Measurements from ENCODE around the gene KRTAP10-5. TPM values are rescaled to one million over a fixed set of nuclear protein-coding genes. Genes with fewer than 3 reads are reported as not detected.
A peak's percentile ranks its signal among the peaks of the same experiment; 100 is the strongest.

The KRTAP10-5 gene
- total RNA-seq, 3 donors from 2014 or later, result not detected

DNA sequence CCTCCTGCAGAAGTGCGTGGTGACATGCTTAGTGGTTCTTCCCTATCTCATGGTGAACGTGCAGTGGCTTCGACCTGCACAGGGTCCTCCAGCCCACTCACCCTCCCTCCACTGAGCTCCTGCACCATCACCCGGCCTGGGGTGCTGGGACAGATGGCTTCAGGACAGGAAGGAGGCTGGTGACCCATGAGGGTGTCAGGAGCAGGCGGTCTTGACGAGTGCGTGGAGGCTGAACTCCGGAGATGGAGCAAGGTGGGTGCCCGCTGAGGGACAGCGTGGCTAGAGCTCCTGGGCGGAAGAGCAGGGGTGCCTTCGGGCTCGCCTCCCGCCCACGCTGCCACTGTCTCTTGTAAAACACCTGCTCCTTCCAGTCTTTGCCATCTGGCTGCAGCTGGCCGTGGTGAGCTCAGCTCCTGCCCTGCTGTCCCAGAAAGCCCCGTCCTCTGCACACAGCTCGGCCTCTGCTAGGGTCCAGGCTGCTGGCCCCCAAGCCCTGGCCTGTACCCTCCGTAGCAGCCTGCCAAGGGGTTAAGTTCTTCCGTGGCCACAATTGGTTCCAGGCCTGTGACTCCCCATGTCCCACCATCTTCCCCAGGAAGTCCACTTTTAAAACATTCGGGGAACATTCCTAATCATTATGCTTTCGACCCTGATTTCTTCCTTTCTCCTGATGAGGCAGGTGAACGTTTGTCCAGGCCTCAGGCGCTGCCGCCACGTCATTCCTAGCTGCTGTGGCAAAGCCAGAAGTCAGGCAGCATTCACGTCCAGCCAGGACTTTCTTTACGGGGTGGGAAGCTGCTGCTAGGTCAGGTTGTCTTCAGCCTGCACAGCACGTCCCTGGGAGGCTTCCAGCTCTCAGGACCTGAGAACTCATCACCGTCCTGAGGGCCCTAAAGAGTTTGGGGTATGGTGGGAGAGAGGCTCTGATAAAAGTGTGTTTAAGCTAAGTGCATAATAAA is 48.5 kb downstream of the KRTAP10-5 start:
- ATAC-seq (no peak), DNase-seq (peak in 2 of 3 donors; percentile 7 to 37)
- Histone ChIP-seq H3K4me3 (no peak overlapping the region), H3K36me3 (ENCODE audit: low read depth) (no peaks in the 10 kb centered on the region), H3K4me1 (ENCODE audit: low read depth) (no peaks in the 10 kb centered on the region), H3K9me3 (no peaks in the 10 kb centered on the region)
- intact Hi-C loops (cut with DNase I, micrococcal nuclease), result no loop called here
- TF ChIP-seq, protein P1, sequence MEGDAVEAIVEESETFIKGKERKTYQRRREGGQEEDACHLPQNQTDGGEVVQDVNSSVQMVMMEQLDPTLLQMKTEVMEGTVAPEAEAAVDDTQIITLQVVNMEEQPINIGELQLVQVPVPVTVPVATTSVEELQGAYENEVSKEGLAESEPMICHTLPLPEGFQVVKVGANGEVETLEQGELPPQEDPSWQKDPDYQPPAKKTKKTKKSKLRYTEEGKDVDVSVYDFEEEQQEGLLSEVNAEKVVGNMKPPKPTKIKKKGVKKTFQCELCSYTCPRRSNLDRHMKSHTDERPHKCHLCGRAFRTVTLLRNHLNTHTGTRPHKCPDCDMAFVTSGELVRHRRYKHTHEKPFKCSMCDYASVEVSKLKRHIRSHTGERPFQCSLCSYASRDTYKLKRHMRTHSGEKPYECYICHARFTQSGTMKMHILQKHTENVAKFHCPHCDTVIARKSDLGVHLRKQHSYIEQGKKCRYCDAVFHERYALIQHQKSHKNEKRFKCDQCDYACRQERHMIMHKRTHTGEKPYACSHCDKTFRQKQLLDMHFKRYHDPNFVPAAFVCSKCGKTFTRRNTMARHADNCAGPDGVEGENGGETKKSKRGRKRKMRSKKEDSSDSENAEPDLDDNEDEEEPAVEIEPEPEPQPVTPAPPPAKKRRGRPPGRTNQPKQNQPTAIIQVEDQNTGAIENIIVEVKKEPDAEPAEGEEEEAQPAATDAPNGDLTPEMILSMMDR (IDR thresholded peaks at IDR 0.05), result no peak

DNA sequence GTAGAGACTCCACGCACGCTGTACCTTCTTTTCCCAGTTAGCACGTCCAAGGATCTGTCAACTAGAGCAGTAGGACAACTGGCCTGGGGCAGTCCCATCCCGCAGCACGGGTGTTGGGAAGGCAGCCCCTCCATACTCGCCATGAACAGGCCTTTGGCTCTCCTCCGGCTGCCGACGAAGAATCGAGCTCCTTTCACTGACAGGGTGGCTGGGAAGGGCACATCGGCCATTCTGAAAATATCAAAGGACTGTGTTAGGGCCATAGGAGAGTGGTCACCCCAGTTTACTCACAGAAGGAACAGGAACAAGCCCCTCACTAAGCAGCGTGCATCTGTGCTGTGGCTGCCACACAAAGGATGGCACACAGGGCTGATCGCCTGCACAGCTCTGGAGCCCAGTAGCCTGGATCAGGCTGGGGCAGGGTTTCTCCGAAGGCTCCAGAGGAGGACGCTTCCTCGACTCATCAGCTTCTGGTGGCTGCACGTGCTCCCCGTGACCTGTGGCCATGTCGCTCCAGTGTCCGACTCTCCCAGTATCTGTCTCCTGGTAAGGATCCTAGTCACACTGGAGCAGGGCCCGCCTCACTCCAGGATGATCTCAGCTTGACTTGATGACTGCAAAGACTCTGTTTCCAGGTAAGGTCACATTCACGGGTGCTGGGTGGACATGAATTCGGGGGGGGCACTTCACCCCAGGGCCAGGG is 49.4 kb downstream of the KRTAP10-5 start:
- Histone ChIP-seq H3K4me1 (ENCODE audit: low read depth) (no peaks in the 10 kb centered on the region), H3K4me3 (no peak overlapping the region), H3K36me3 (ENCODE audit: low read depth) (no peaks in the 10 kb centered on the region), H3K9me3 (no peaks in the 10 kb centered on the region)
- TF ChIP-seq, protein P1 (IDR thresholded peaks at IDR 0.05), result no peak
- DNase-seq, result no peak
- intact Hi-C loops (cut with DNase I, micrococcal nuclease), result no loop called here
- no peak for ATAC-seq

DNA sequence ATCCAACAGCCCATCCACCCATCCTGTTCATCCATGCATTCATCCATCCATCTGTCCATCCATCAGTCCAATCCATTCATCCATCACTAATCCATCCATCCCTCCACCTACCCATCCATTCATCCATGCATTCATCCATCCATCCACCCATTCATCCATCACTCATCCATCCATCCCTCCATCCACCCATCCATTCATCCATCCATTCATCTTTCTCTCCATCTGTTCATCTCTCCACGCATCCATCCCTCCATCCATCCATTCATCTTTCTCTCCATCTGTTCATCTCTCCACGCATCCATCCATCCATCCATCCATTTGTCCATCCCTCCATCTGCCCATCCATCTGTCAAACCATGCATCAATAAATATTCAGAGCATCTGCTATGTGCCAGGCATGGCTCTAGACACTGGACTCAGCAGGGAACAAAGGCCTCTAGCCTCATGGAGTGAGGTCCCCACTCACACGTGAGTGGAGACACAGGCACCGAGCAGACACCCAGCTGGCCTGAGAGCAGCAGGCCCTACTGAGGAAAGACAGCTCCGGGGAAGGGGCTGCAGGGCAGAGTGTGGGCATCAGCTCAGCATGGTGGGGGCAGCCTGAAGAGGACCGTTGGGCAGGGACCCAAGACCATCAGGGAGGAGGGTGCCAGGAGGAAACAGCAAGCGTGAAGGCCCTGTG is 50.0 kb downstream of the KRTAP10-5 start:
- H3K4me1 ChIP-seq (ENCODE audit: low read depth), result no peaks in the 10 kb centered on the region
- DNase-seq, result no peak
- TF ChIP-seq, protein P1 (IDR thresholded peaks at IDR 0.05), result no peak
- H3K4me3 ChIP-seq, result no peak overlapping the region
- no peak for ATAC-seq
- intact Hi-C loops (cut with DNase I, micrococcal nuclease), result no loop called here
- H3K9me3 ChIP-seq, result no peaks in the 10 kb centered on the region
- no peaks in the 10 kb centered on the region for H3K36me3 ChIP-seq (ENCODE audit: low read depth)

DNA sequence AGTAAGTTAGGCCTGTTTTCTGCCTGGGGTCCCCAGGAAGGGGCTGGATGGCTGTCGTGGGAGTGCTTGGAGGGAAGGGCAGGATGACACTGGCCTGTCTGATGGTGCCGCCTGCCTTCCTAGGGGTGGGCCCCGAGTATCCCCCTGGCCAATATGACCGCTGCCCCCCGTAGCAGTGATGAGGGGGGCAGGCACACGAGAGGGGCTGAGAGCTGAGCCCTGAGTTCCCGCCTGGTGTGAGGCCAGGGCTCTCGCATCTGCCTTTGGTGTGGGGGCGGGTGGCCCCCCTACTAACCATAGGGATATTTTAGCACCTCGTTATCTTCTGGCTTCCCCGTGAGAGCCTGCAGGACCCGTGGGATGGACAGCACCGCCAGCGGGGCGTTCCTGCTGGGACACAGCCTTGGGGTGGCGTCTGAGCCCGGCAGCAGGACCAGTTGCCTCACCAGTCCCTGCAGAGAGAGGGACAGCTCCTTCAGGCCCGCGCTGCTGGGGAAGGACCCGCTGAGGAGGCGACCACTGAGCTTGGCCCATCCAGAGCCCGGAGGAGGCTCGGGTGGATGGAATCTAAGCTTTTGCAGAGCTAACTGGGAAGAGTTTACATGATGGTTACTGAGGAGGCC is 50.8 kb downstream of the KRTAP10-5 start:
- DNase-seq (peak in 1 of 3 donors; percentile 4), ATAC-seq (no peak)
- TF ChIP-seq, protein P1 (IDR thresholded peaks at IDR 0.05), result no peak
- H3K9me3 ChIP-seq, result no peaks in the 10 kb centered on the region
- intact Hi-C loops (cut with DNase I, micrococcal nuclease), result no loop called here
- H3K4me1 ChIP-seq (ENCODE audit: low read depth), result no peaks in the 10 kb centered on the region
- no peaks in the 10 kb centered on the region for H3K36me3 ChIP-seq (ENCODE audit: low read depth)
- H3K4me3 ChIP-seq, result no peak overlapping the region

Other genes with a start within 250 kb of the KRTAP10-5 start
- 10 to 100 TPM; 22.0 to 33.0 (median 26.6) TPM for gene CFAP410, start 241.2 kb downstream of the KRTAP10-5 start, total RNA-seq
- gene TRPM2, start 227.0 kb downstream of the KRTAP10-5 start, total RNA-seq, result 10 to 100 TPM in 1 of 3 donors, 1 to 10 TPM in 2; 1.5 to 10.3 (median 7.2) TPM
- gene LRRC3, start 125.1 kb downstream of the KRTAP10-5 start, total RNA-seq, result 10 to 100 TPM in 1 of 3 donors, 1 to 10 TPM in 2; 2.1 to 17.9 (median 2.7) TPM
- gene KRTAP10-1, start 40.4 kb downstream of the KRTAP10-5 start, total RNA-seq, result not detected
- not detected for gene KRTAP10-2, start 29.1 kb downstream of the KRTAP10-5 start, total RNA-seq
- gene KRTAP10-3, start 21.8 kb downstream of the KRTAP10-5 start, total RNA-seq, result not detected
- not detected for gene KRTAP10-4, start 6.9 kb downstream of the KRTAP10-5 start, total RNA-seq
- not detected for gene KRTAP10-6, start 11.9 kb upstream of the KRTAP10-5 start, total RNA-seq
- gene KRTAP10-7, start 20.0 kb upstream of the KRTAP10-5 start, total RNA-seq, result not detected
- not detected for gene KRTAP10-8, start 31.5 kb upstream of the KRTAP10-5 start, total RNA-seq
- not detected for gene KRTAP10-9, start 46.5 kb upstream of the KRTAP10-5 start, total RNA-seq
- gene KRTAP10-10, start 56.8 kb upstream of the KRTAP10-5 start, total RNA-seq, result not detected
- gene KRTAP10-11, start 65.8 kb upstream of the KRTAP10-5 start, total RNA-seq, result not detected
- not detected for gene KRTAP12-4, start 74.1 kb upstream of the KRTAP10-5 start, total RNA-seq
- gene KRTAP12-3, start 77.3 kb upstream of the KRTAP10-5 start, total RNA-seq, result not detected
- not detected for gene KRTAP12-2, start 86.3 kb upstream of the KRTAP10-5 start, total RNA-seq
- gene KRTAP12-1, start 101.6 kb upstream of the KRTAP10-5 start, total RNA-seq, result not detected
- not detected for gene KRTAP10-12, start 116.6 kb upstream of the KRTAP10-5 start, total RNA-seq
- gene TSPEAR, start 131.0 kb upstream of the KRTAP10-5 start, total RNA-seq, result under 1 TPM in 1 of 3 donors, not detected in 2; 0.28 TPM
- gene UBE2G2, start 221.2 kb upstream of the KRTAP10-5 start, total RNA-seq, result 10 to 100 TPM; 64.2 to 85.4 (median 66.8) TPM
- 10 to 100 TPM; 68.9 to 76.9 (median 69.4) TPM for gene SUMO3, start 237.5 kb upstream of the KRTAP10-5 start, total RNA-seq

All from mucosa of descending colon (tissue), 3 donors.